ENCODE results near the gene FAM76A.
"Not testable (repeated sequence)": the region's sequence is repeated elsewhere in the genome, so short reads cannot be mapped to it uniquely, and the experiment has no call there.

FAM76A gene

DNA sequence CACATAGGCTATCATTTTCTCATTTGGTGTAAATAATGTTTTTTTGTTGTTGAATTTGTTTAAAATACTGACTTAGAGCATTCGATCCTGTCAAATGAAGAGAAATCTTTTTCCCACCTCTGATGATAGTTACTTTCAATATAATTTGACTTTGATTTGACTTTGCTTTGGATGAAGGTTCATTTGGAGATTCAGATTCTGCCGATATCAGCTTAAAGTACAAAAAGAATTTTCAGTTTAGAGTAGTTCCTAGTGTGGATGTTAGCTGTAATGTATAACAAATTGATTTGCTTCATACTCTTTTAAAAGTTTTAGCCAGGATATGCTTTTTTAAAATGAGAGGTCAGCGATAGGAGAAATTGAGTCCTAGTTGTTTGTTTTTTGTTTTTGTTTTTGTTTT is 57.2 kb downstream of the FAM76A start:
- DNase-seq: no peak

DNA sequence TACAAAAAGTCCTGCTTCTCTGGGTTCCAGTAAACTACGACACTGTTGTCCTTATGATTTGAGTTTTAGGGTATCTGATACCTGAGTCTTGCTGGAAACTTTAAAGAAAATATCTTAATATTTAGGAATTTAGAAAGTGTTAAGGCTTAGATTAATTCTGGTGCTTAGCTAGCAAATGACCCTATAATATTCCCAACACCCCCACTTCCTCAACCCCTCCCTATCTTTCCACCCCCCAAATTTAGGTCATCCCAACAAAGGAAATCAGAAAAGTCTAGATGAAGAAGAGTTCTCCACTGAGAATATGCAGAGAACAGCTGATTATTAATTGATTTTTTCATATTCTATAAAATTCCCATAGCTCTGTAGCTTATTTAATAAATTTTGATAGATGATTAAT is 58.9 kb downstream of the FAM76A start:
- no peak for DNase-seq

DNA sequence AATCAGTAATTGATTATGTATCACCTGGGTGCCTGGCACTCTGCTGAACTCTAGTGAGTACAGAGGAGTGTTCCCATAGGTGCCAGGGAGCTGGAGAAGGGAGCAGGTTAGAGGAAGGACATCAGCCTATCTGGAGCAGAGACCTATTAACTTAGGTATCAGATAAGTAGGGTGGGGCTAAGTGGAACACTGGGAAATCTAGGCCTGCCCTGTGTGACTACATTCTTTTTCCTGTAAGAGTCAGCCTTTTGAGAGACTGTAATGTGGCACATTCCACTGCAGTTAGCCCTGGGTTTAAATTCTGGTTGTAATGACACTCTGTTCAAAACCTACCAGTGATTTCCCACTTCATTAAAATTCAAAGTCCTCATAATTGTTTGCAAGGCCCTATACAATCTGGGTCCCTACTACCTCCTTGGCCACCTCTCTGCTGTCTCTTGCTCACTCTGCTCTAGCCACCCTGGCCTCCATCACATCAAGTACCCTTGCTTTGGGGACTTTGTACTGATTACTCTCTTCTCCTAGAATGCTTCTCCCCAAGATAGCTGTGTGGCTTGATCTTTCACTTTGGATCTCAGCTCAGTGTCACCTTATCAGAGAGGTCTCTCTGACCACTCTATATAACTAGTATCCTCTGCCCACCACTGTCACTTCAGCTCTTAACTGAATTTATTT is 60.2 kb downstream of the FAM76A start:
- no peak for DNase-seq

DNA sequence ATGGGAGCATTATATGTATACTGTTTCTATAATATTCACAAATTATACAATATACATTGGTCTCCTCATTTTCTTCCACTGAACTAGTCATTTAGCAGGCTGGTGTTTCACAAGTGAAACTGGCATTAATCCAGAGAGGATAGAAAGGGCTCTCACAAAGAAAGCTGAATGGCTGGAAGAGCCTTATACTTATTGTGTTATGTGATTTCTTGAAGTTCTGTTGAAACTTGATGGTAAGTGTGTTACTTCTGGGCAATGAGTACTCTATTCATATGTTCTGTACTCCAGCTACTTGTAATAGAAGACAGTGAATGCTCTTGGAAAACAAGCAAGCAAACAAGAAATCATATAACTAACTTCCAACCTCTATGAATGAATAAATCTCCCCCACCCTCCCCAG is 62.1 kb downstream of the FAM76A start:
- no peak for DNase-seq

DNA sequence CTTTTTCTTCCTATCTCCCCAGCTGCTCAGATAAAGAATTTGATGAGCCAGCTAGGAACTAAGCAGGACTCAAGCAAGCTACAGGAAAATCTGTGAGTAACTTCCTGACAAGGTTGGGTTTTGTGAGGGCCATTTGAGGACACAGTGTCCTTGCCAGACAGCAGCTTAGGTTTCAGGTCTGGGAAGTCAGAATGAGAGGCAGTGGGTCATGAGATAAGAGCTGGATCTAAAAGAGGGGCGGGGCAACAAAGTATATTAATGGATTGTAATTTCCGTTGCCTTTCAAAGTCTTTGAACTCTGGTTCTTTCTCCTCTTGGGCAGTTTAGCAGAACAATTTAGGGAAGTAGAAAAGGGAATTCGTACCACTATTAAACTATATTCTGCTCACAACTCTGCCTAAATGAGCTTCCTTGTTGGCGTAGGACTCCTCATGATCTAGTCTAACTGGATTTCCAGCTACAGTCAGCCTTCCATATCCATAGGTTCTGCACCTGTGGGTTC is 63.8 kb downstream of the FAM76A start:
- no peak for DNase-seq

DNA sequence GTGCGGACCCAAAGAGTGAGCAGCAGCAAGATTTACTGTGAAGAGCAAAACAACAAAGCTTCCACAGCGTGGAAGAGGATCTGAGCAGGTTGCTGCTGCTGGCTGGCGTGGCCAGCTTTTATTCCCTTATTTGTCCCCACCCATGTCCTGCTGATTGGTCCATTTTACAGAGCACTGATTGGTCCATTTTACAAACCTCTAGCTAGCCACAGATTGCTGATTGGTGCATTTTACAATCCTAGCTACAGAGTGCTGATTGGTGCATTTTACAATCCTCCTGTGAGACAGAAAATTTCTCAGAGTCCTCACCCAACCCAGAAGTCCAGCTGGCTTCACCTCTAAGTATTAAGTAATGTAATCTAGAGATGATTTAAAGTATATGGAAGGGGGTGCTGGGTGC is 64.5 kb downstream of the FAM76A start:
- DNase-seq: not testable (repeated sequence)

DNA sequence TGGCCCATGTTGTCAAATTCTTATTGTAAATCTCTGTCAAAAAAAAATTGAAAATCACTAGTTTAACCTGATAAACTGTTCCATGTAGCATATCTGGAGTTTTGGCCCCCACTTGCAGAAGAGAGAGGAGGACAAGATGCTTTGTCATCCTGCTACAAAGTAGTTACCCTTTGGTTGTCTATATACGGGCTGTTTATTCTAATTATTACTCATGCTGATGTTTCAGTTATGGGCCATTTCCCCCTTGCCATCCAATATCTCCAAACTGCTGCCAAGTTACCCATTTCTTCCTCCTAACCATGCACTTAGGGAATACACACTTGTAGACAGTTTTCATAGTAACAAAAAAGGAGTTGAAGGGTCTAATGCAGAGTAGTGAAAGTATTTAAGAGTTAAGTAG is 69.8 kb downstream of the FAM76A start:
- no peak for DNase-seq

DNA sequence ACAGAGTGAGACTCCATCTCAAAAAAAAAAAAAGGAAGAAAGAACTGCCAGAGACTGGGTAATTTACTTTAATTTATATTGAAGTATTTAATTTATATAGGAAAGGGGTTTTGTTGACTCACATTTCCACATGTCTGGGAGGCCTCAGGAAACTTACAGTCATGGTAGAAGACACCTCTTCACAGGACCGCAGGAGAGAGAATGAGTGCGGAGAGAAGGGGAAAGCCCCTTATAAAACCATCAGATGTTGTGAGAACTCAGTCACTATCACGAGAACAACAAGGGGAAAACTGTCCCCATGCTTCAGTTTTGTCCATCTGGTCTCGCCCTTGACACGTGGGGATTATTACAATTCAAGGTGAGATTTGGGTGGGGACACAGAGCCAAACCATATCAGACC is 79.0 kb downstream of the FAM76A start:
- DNase-seq: no peak

DNA sequence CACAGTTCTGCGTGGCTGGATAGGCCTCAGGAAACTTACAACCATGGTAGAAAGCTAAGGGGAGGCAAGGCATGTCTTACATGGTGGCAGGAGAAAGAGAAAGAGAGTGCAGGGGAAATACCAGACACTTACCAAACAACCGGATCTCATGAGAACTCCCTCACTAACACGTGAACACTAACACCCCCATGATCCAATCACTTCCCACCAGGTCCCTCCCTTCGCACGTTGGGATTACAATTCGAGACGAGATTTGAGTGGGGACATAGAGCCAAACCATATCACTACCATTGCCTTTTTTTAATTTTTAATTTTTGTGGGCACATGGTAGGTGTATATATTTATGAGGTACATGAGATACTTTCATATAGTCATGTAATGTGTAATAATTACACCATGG is 81.0 kb downstream of the FAM76A start:
- DNase-seq: no peak

DNA sequence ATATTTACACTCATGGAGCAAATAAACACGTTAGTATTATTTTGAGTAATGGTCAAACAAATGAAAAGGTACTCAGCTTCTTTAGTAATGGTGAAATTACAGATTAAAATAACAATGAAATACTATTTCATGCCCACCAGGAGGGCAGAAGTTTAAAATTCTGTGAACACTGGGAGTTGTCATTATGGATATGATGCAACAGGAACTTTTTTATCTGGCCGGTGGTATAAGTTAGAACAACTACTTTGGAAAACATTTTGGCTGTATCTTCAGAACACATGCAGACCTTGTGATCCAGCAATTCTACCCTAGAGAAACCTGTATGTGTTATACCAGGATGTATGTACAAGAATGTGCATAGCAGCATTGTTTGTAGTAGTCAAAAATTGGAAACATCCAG is 81.6 kb downstream of the FAM76A start:
- no peak for DNase-seq

DNA sequence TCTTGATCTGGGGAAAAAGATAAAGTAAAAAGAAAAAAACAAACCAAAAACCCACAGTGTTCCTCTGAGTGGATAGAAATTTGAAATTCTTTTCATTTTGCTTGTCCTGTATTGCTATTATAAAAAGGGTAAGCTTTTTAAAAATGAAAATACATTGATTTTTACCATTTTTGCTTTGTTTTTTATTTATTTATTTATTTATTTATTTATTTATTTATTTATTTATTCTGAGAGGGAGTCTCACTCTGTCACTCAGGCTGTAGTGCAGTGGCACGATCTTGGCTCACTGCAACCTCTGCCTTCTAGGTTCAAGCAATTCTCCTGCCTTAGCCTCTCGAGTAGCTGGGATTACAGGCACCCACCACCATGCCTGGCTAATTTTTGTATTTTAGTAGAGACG is 82.4 kb downstream of the FAM76A start:
- not testable (repeated sequence) for DNase-seq

DNA sequence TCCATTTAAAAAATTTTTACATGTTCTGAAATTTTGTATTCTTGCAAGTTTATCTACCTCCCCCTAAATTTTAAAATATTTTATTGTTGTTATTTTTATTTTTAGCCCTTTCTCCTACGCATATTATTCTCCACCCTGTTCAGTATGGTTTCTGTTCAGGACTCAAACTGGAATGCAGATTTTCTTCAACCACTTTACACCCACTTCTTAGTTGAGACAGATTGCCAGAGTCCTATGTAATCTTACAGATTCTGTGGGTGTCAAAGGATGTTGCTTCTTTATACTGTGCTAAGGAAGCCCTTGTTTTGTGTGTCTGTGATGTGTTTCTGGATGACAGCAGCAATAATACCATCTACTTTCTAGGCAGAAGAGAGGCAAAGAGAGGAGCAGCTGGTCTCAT is 84.1 kb downstream of the FAM76A start:
- no peak for DNase-seq

DNA sequence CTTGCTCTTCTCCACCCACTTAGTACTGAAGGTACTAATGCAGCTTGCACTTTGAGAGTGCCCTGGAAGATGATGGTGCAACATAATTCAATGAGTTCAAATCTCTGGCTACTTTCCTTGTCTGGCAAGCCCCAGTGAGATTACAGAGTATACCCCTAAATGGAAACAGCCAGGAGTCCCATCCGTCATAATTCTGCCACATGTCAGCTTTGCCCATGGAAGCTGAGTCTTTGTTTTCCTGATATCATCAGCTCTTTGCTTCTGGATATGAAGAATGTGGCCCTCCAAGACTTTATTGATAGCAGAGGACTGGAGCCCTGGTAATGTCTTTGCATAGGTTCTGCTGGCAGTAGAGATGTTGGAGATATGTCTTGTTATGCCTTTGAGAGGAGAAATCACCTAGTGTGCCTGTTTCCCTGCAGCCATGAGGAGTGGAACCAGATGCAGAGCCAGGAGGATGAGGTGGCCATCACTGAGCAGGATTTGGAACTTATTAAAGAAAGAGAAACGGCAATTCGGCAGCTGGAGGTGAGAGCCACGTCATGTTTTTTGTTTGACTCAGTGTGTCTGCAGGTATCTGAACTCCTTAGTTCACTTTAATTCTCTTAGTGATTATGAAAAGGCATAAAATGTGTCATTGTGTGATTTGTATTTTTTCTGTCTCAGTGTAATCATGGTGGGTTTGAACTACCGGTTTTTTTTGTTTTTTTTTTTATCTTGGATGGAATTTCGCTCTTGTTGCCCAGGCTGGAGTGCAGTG is 86.2 kb downstream of the FAM76A start:
- DNase-seq: no peak
